A673 (cell line): Measurements from ENCODE around the gene PPP4R2. TPM values are rescaled to one million over a fixed set of nuclear protein-coding genes. Genes with fewer than 3 reads are reported as not detected.

ENCODE experiments used
- BruUV-seq: library from RNA; stranded (reverse); fragments of 400-500 nt; replicated peaks from 2 replicates; lab custom pipeline; 2021; lab: Mats Ljungman, UMichigan
- CTCF ChIA-PET: fragments of 300-600 bp; sonication (Branson Sonifier 250); formaldehyde crosslinking; loops from one replicate; lab custom pipeline; 2022; ENCODE audit warnings: antibody characterized with exemption; lab: Charles Lee
- POLR2A ChIA-PET: fragments of 300-600 bp; sonication (Branson Sonifier 250); formaldehyde crosslinking; loops from one replicate; lab custom pipeline; 2022; ENCODE audit warnings: antibody characterized with exemption; ENCODE audit not compliant: low non-redundant PET; lab: Charles Lee
- DNase-seq: peaks from one replicate; pipeline ENCODE4 v3.0.0-alpha.2; 2015; ENCODE audit warnings: low spot score
- H3K27ac ChIP-seq: fragments of 200-600 bp; sonication (generic); 2 replicates; pipeline ENCODE4 v1.5.1; 2016; ENCODE audit warnings: mixed run types, low read depth, mild to moderate bottlenecking, mixed read lengths, antibody characterized with exemption, low read length; ENCODE audit not compliant: poor library complexity, severe bottlenecking
- H3K27me3 ChIP-seq: fragments of 200-600 bp; sonication (generic); replicated peaks from 2 replicates; pipeline ENCODE4 v1.6.1; 2017; ENCODE audit warnings: mixed run types, low read depth, mild to moderate bottlenecking, mixed read lengths, antibody characterized with exemption, low read length; ENCODE audit not compliant: insufficient read depth, poor library complexity
- H3K36me3 ChIP-seq: fragments of 200-600 bp; sonication (generic); 2 replicates; pipeline ENCODE4 v1.6.1; 2016; ENCODE audit warnings: mixed run types, mild to moderate bottlenecking, mixed read lengths, antibody characterized with exemption, low read length; ENCODE audit not compliant: insufficient read depth, poor library complexity, severe bottlenecking
- H3K4me1 ChIP-seq: fragments of 200-600 bp; sonication (generic); 2 replicates; pipeline ENCODE4 v1.6.1; 2017; ENCODE audit warnings: mixed run types, mild to moderate bottlenecking, mixed read lengths, antibody characterized with exemption, low read length; ENCODE audit not compliant: insufficient read depth, poor library complexity, severe bottlenecking
- H3K4me3 ChIP-seq: fragments of 200-600 bp; sonication (generic); 2 replicates; pipeline ENCODE4 v1.5.1; 2016; ENCODE audit warnings: low read depth, mixed run types, mild to moderate bottlenecking, mixed read lengths, low read length; ENCODE audit not compliant: poor library complexity, severe bottlenecking
- H3K9me3 ChIP-seq: fragments of 200-600 bp; sonication (generic); 2 replicates; pipeline ENCODE4 v1.6.1; 2016; ENCODE audit warnings: mixed run types, low read depth, mild to moderate bottlenecking, mixed read lengths, antibody characterized with exemption, low read length; ENCODE audit not compliant: poor library complexity, severe bottlenecking
- CTCF ChIP-seq: fragments of 300-800, 200-600 bp; sonication (generic); conservative IDR thresholded peaks from 2 replicates; pipeline ENCODE4 v1.5.1; 2017; ENCODE audit warnings: low read depth, mild to moderate bottlenecking, antibody characterized with exemption, low read length, moderate library complexity, mixed read lengths
- EZH2 ChIP-seq: fragments of 200-600 bp; sonication (generic); IDR thresholded peaks from 2 replicates; pipeline ENCODE4 v1.6.1; 2017; ENCODE audit warnings: borderline replicate concordance, low read depth, mild to moderate bottlenecking, mixed read lengths, antibody characterized with exemption, low read length; ENCODE audit not compliant: poor library complexity, severe bottlenecking
- intact Hi-C: fragments of 100-400 bp; cut with micrococcal nuclease; formaldehyde crosslinking; loops from one replicate; pipeline ENCODE4 v1.10.0; 2022; ENCODE audit not compliant: unreplicated experiment
- total RNA-seq: library from RNA; stranded (reverse); gene quantifications from 2 replicates; pipeline ENCODE4 v1.2.3, GENCODE V29; 2021

Gene PPP4R2
- total RNA-seq, 1 experiment from 2014 or later = 41.4 TPM

- H3K9me3 ChIP-seq = no peaks in the 10 kb centered on the region
- H3K4me3 ChIP-seq = no peak overlapping the region
- H3K27me3 ChIP-seq = no peaks in the 10 kb centered on the region
- no TSS peak for BruUV-seq
- no peaks in the 10 kb centered on the region for H3K36me3 ChIP-seq
- ChIA-PET POLR2A (no interaction called here), CTCF (no interaction called here)
- 0 out of 2 replicates have a peak, but pooled peaks have one; percentile 8 for TF ChIP-seq CTCF
- no peak for TF ChIP-seq EZH2
- no peaks in the 10 kb centered on the region for H3K4me1 ChIP-seq
- intact Hi-C loops = no loop called here
- DNase-seq = no peak
- no peak overlapping the region for H3K27ac ChIP-seq
Measured at GRCh38 chr3:72977060-72977808, 19.4 kb upstream of the PPP4R2 start.

- CTCF ChIA-PET = no interaction called here
Measured at GRCh38 chr3:72982609-72983366, 13.8 kb upstream of the PPP4R2 start.

GRCh38 chr3:72985576-72985975 is 11.0 kb upstream of the PPP4R2 start:
- H3K27ac ChIP-seq = no peak overlapping the region
- intact Hi-C loops = no loop called here
- TF ChIP-seq EZH2 = no peak
- no peak for TF ChIP-seq CTCF
- H3K27me3 ChIP-seq = no peaks in the 10 kb centered on the region
- H3K9me3 ChIP-seq = peaks cover 5% of the 10 kb centered on the region
- no peaks in the 10 kb centered on the region for H3K4me1 ChIP-seq
- ChIA-PET CTCF (no interaction called here), POLR2A (no interaction called here)
- no peak for DNase-seq
- no peaks in the 10 kb centered on the region for H3K36me3 ChIP-seq
- no peak overlapping the region for H3K4me3 ChIP-seq
- no TSS peak for BruUV-seq

More at GRCh38 chr3:72982609-72983366, 13.8 kb upstream of the PPP4R2 start:
- TF ChIP-seq EZH2 (no peak), CTCF (no peak)
- no peaks in the 10 kb centered on the region for H3K27me3 ChIP-seq
- POLR2A ChIA-PET = no interaction called here
- BruUV-seq = no TSS peak
- no peak overlapping the region for H3K27ac ChIP-seq
- peaks cover 5% of the 10 kb centered on the region for H3K9me3 ChIP-seq
- no peaks in the 10 kb centered on the region for H3K4me1 ChIP-seq
- no peak for DNase-seq
- intact Hi-C loops = no loop called here
- H3K4me3 ChIP-seq = no peak overlapping the region
- no peaks in the 10 kb centered on the region for H3K36me3 ChIP-seq
